Neutrophil (primary cell): ENCODE results near the gene KREMEN1.

Experiments
- H3K27ac ChIP-seq: fragments of 200-600 bp; sonication (generic); 2 replicates; pipeline ENCODE4 v1.5.1; 2016; ENCODE audit warnings: mild to moderate bottlenecking, moderate library complexity
- H3K27me3 ChIP-seq: fragments of 200-600 bp; sonication (generic); 2 replicates; pipeline ENCODE4 v1.6.0; 2016; ENCODE audit warnings: mild to moderate bottlenecking
- H3K36me3 ChIP-seq: fragments of 200-600 bp; sonication (generic); 2 replicates; pipeline ENCODE4 v1.5.1; 2017
- H3K4me1 ChIP-seq, 2 experiments: fragments of 200-600 bp in 1 of 2; sonication (generic) in 1 of 2; 1 replicate in 1 of 2; 2 replicates in 1 of 2; pipeline versions ENCODE4 v1.5.1 to v1.6.1; 2013 to 2016; ENCODE audit warnings: low read depth in 1 of 2, low read length in 1 of 2, mild to moderate bottlenecking in 1 of 2, moderate library complexity in 1 of 2; ENCODE audit not compliant: control insufficient read depth in 1 of 2, insufficient read depth in 1 of 2
- H3K4me3 ChIP-seq, 2 experiments: fragments of 200-600 bp in 1 of 2; sonication (generic) in 1 of 2; 1 replicate in 1 of 2; 2 replicates in 1 of 2; pipeline ENCODE4 v1.5.1; 2013 to 2016; ENCODE audit warnings: low read depth in 1 of 2, low read length in 1 of 2, mild to moderate bottlenecking in 1 of 2, moderate library complexity in 1 of 2
- H3K9me3 ChIP-seq: fragments of 200-600 bp; sonication (generic); 2 replicates; pipeline ENCODE4 v1.5.1; 2016
- TF ChIP-seq, protein P1 (sequence below): fragments of 200-600 bp; sonication (generic); IDR thresholded peaks from 2 replicates; pipeline ENCODE4 v1.5.1; 2016; ENCODE audit warnings: antibody characterized with exemption

KREMEN1 gene

DNA sequence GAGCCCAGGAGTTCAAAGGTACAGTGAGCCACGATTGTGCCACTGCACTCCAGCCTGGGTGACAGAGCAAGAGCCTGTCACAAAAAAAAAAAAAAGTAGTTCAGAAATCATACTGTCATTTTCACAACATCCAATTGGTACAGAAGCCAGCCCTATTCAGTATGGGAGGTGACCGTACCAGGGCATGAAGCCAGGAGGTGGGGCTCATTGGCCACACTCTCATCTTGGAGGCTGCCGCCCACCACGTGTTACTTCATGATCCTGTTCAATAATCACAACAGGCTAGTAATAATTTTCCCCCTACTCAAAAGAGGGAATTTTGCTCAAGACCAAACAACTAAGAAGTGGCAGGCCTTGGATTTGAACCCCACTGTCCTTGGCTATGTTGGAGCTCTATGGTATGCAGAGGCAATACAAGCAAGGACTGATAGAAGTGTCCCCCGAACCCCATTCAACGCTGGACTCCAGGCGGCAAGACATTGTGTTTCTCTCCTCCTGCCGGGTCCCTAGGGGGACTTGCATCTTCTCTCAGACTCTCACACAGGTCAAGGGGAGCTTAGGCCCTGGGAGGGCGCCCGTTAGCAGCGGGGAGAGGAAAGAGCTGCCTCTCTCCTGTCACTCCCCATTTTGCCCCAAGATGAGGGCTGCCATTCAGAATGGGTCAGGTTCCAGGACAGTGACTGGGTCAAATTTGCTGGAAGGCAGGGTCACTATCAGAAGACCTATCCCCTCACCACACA, 92.7 kb downstream of the KREMEN1 start:
- Histone ChIP-seq H3K27ac (no peak overlapping the region), H3K36me3 (no peaks in the 10 kb centered on the region), H3K4me3 (no peak overlapping the region), H3K9me3 (no peaks in the 10 kb centered on the region), H3K4me1 (peaks cover 11 to 15% of the 10 kb centered on the region in 2 experiments), H3K27me3 (peaks cover 40% of the 10 kb centered on the region)
- TF ChIP-seq, protein P1, sequence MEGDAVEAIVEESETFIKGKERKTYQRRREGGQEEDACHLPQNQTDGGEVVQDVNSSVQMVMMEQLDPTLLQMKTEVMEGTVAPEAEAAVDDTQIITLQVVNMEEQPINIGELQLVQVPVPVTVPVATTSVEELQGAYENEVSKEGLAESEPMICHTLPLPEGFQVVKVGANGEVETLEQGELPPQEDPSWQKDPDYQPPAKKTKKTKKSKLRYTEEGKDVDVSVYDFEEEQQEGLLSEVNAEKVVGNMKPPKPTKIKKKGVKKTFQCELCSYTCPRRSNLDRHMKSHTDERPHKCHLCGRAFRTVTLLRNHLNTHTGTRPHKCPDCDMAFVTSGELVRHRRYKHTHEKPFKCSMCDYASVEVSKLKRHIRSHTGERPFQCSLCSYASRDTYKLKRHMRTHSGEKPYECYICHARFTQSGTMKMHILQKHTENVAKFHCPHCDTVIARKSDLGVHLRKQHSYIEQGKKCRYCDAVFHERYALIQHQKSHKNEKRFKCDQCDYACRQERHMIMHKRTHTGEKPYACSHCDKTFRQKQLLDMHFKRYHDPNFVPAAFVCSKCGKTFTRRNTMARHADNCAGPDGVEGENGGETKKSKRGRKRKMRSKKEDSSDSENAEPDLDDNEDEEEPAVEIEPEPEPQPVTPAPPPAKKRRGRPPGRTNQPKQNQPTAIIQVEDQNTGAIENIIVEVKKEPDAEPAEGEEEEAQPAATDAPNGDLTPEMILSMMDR, result no peak

DNA sequence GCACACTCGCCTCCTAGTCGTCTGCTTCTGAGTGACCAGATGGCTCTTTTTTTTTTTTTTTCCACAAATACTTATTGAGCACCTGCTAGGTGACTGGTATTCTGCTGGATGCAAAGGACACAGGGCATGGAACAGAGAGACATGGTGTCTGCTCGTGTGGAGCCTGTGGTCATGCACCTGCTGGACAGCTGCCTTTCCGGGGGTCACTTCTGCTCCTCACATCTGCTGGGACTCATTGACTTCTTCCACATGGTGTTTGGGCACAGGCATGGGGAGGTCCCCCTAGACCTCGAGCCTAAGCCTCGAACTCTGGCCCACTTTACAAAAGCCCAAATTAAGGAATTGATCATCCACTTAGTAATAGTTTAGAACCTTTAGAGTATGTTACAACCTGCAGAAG, 93.3 kb downstream of the KREMEN1 start:
- Histone ChIP-seq H3K36me3 (no peaks in the 10 kb centered on the region), H3K4me1 (peaks cover 11 to 15% of the 10 kb centered on the region in 2 experiments), H3K9me3 (no peaks in the 10 kb centered on the region), H3K27ac (no peak overlapping the region), H3K4me3 (no peak overlapping the region), H3K27me3 (peaks cover 40% of the 10 kb centered on the region)
- TF ChIP-seq, protein P1, result no peak

- Histone ChIP-seq H3K27ac (peak overlapping the region; percentile 54), H3K9me3 (no peaks in the 10 kb centered on the region), H3K36me3 (no peaks in the 10 kb centered on the region), H3K4me3 (peak overlapping the region; percentile 8 to 28), H3K4me1 (peaks cover 11 to 15% of the 10 kb centered on the region in 2 experiments), H3K27me3 (peaks cover 40% of the 10 kb centered on the region)
- TF ChIP-seq, protein P1, result no peak
These were observed 94.4 kb downstream of the KREMEN1 start for GRCh38 chr22:29167032-29167911.

DNA sequence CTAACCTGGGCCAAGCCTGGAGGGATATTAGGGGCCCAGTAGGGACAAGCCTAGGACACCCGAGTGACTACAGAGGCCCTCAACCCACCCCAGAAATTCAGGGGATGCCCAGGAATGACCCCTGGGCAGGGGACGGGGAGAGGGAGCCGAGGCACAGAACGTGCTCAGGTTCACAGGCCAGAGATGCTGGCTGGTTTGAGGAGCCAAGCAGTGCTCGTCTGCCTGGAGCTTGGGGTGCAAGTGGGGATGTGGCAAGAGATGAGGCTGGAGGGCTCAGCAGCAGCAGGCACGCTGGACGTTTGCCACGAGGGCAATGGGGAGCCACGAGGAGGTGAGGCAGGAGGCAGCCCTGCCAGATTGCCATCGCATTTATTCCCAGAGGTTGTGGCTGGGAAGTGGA, 98.9 kb downstream of the KREMEN1 start:
- Histone ChIP-seq H3K9me3 (no peaks in the 10 kb centered on the region), H3K36me3 (no peaks in the 10 kb centered on the region), H3K4me3 (no peak overlapping the region), H3K27me3 (peaks cover 23% of the 10 kb centered on the region), H3K4me1 (peaks cover 11 to 13% of the 10 kb centered on the region in 2 experiments), H3K27ac (no peak overlapping the region)
- TF ChIP-seq, protein P1, result no peak

DNA sequence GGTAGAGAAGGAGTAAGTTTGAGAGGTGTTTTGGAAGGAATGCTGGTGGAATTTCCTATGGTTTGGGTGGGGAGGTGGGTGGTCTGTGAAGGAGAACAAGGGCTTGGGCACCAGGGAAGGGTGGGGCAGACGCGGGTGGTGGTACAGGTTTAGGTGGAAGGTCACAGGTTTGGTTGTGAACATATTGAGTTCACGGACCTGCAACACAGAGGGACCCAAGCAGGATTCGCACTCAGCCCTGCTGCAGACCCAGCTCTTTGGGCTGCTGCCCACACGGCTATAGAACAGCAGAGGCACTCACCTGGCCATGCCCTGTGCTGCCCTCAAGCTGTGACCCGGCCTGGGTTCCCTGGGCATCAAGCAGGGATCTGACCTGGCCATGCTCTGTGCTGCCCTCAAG, 99.4 kb downstream of the KREMEN1 start:
- TF ChIP-seq, protein P1, result no peak
- H3K27me3 ChIP-seq, result peaks cover 20% of the 10 kb centered on the region
- peaks cover 7 to 8% of the 10 kb centered on the region in 2 experiments for H3K4me1 ChIP-seq
- no peak overlapping the region for H3K4me3 ChIP-seq
- no peak overlapping the region for H3K27ac ChIP-seq
- H3K9me3 ChIP-seq, result no peaks in the 10 kb centered on the region
- no peaks in the 10 kb centered on the region for H3K36me3 ChIP-seq
